Activated T-cell treated with anti-CD3 and anti-CD28 coated beads, Interleukin-2, amount 50 U/mL, for 1 hour (primary cell): ENCODE data around the gene CSTB.
"Not testable (repeated sequence)": the region's sequence is repeated elsewhere in the genome, so short reads cannot be mapped to it uniquely, and the experiment has no call there.

ENCODE experiments used
- DNase-seq: peaks from one replicate; pipeline ENCODE4 v3.0.0-alpha.2; 2020

The CSTB gene

GRCh38 chr21:43775795-43776430 is at the start of gene CSTB:
TSS of gene CSTB (minus strand) at chr21:43776308. CDS start at chr21:43776269, 39 bp downstream.
- peak; percentile 92 for DNase-seq

- no peak for DNase-seq
These were observed 49.3 kb upstream of the CSTB start for GRCh38 chr21:43825242-43825935.

- no peak for DNase-seq
These were observed 48.5 kb upstream of the CSTB start for GRCh38 chr21:43824333-43825241.

GRCh38 chr21:43822741-43823140 is 46.6 kb upstream of the CSTB start:
- DNase-seq: not testable (repeated sequence)

GRCh38 chr21:43822166-43822565 is 46.1 kb upstream of the CSTB start:
- not testable (repeated sequence) for DNase-seq

GRCh38 chr21:43820466-43820865 is 44.4 kb upstream of the CSTB start:
- DNase-seq: no peak

GRCh38 chr21:43819511-43820405 is 43.6 kb upstream of the CSTB start:
- no peak for DNase-seq

- DNase-seq: no peak
These were observed 42.6 kb upstream of the CSTB start for GRCh38 chr21:43818685-43819084.

GRCh38 chr21:43817157-43818086 is 41.3 kb upstream of the CSTB start:
- DNase-seq: no peak

- no peak for DNase-seq
These were observed 40.5 kb upstream of the CSTB start for GRCh38 chr21:43816611-43817071.

GRCh38 chr21:43815991-43816390 is 39.9 kb upstream of the CSTB start:
- no peak for DNase-seq

- no peak for DNase-seq
These were observed 39.1 kb upstream of the CSTB start for GRCh38 chr21:43815107-43815613.

GRCh38 chr21:43814215-43815106 is 38.4 kb upstream of the CSTB start:
- DNase-seq: no peak

- DNase-seq: no peak
These were observed 37.5 kb upstream of the CSTB start for GRCh38 chr21:43813656-43813980.

- DNase-seq: no peak
These were observed 37.0 kb upstream of the CSTB start for GRCh38 chr21:43812957-43813655.

GRCh38 chr21:43812139-43812821 is 36.2 kb upstream of the CSTB start:
- no peak for DNase-seq

GRCh38 chr21:43811262-43812105 is 35.4 kb upstream of the CSTB start:
- no peak for DNase-seq
